HG02981 (cell line): ENCODE data around the gene TTC21B.
A peak's percentile ranks its signal among the peaks of the same experiment; 100 is the strongest.

Source experiments
- ATAC-seq: cut with Tn5 transposase; IDR thresholded peaks from one replicate; pipeline ENCODE4 v1.9.1; 2021; ENCODE audit warnings: mild to moderate bottlenecking, moderate library complexity; ENCODE audit not compliant: unreplicated experiment

Gene TTC21B

DNA sequence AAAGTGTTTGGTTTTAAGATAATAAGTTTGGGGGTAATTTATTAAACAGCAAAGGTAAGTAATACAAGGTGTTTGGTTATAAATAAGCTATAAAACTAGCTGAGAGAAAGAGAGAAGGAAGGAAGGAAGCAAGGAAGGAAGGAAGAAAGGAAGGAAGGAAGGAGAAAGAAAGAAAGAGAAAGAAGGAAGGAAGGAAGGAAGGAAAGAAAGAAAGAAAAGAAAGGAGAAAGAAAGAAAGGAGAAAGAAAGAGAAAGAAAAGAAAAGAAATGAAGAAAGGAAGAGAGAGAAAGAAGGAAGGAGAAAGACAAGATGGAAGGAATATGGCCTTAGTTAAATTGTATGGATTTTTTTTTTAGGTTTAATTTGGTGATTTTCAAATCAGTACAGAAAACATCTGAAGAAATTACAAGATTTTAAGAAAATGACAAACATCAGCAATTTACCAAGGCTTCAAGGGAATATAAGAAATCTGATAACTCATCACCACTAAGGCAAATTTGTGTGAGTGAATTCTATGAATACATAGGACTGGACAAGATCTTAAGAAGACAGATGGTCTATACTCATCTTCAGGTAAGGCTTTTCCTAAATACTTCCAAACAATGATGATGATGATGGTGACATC lies 113.1 kb downstream of the TTC21B start:
- no peak for ATAC-seq

- no peak for ATAC-seq
Measured at GRCh38 chr2:165839610-165840009, 114.0 kb downstream of the TTC21B start.

DNA sequence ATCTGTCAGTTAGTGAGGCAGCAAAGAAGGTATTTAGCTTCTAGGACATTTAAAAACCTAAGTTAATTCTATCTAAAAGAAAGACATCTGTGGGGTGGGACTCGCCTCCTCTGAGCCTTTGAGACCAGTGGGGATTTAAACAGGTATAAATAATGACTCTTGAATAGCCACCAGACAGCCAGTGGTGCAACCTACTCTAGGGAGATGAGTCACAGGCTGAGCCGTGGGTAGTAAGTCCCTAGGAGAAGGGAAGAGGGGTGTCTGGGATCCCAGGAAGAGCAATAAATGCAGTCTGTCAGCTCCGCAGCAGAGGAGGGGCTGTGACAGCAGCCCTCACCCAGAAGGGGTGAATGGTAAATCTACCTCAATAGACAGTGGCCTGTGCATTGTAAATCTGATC lies 116.5 kb downstream of the TTC21B start:
- no peak for ATAC-seq

- no peak for ATAC-seq
Measured at GRCh38 chr2:165835363-165835762, 118.2 kb downstream of the TTC21B start.

DNA sequence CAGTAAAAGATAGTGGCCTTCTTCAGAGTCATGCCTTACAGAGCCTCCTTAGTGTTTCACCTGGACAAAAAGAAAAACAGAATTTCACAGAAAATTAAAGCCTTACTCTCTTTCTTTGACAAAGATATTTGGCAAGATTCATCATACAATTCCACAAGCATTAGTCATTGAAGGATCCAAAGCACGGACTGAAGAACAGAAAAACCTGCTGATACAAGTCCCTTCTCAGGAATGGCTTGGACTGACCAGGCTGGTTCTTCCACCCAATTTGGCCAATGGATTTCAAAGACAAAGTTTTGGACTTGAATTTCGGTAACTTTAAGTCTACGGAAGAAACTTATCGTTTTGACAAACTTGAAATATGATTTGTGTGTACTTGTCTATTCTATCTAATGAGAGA lies 120.4 kb downstream of the TTC21B start:
- no peak for ATAC-seq

- peak; percentile 36 for ATAC-seq
Measured at GRCh38 chr2:165827921-165828276, 125.7 kb downstream of the TTC21B start.

DNA sequence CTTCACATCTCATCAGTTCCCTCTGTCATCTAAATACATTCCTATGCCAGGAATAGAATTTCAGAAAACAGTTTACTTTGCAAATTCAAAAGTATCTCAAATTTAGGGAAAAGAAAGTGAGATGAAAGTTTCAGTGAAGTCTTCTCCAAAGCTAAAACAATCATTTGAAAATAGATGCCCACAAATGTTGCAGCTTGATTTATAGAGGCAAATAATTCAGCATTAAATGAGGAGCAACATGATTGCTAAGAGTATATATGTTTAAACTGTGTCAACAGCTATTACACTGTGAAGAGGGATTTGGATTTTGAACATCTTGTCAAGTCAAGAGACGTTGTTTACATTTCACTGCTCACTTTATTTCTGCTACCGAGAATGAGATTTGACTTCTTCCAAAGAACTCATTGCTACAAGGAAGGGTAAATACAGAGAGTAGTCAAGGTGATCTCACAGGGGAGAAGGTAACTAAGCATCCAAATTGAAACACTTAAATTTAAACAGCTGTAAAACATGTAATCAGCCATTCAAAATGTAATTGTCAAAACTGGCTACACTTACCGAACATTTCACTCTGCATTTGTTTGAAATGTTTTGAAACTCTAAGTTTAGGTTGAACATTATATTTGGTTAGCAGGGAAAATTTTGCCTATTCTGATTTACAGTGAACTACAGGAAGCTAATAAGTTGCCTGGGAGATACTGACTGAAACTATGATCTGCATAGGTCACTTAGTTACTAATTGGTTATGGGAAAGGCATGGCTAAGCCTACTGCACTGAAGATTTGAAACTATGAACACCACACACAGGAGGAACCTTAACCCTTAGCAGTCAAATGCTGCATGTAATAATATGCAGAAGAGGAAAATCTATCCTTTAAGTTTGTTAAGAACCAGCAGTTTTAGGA lies 126.3 kb downstream of the TTC21B start:
- peak; percentile 92 for ATAC-seq

DNA sequence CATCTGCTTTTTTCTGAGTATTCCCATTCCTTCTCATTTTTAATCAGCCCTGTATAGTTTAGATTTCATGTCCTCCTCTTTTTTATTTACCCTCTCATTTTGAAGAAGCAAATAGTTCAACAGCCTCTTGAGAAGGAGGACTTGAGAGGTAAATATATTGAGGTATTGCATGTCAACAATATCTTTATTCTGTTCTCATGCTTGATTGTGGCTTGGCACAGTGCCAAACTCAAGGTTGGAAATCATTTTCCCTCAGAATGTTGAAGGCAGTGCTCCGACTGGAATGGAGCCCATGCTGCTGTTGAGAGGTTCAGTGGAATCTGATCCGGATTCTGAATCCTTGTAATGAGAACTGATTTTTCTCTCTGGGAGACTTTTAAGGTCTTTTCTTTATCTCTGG lies 128.5 kb downstream of the TTC21B start:
- no peak for ATAC-seq
